A549 (cell line): ENCODE measurements around the gene RNU2-63P. TPM values are rescaled to one million over a fixed set of nuclear protein-coding genes. Genes with fewer than 3 reads are reported as not detected.

Experiments used
- ATAC-seq, 2 experiments: fragments of 200-7000 bp in 1 of 2; fragments of >200 bp in 1 of 2; cut with Nextera tagmentation in 1 of 2; cut with Tn5 transposase in 1 of 2; 3 replicates each; pipeline versions ENCODE4 v1.8.0 to v1.9.1; 2018 to 2020; ENCODE audit warnings: mild to moderate bottlenecking in 1 of 2, moderate library complexity in 1 of 2
- CTCF ChIA-PET: fragments of 300-600 bp; sonication (Branson Sonifier 250); formaldehyde crosslinking; extraction: SDS; loops from one replicate; lab custom pipeline; 2021; ENCODE audit warnings: antibody characterized with exemption, inconsistent platforms; lab: Yijun Ruan, JAX
- POLR2A ChIA-PET: fragments of 350-600 bp; formaldehyde crosslinking; extraction: SDS; loops from one replicate; lab custom pipeline; 2021; ENCODE audit warnings: antibody characterized with exemption, inconsistent platforms; lab: Yijun Ruan, JAX
- DNase-seq, 2 experiments: peaks; one replicate each; pipeline versions ENCODE4 v3.0.0 to v3.0.0-alpha.2; 2011 to 2016; ENCODE audit warnings: low read depth in 1 of 2, low spot score in 1 of 2
- FAIRE-seq: peaks from 2 replicates; lab custom pipeline; 2011; peaks lifted over from hg19 to GRCh38; lab: Jason Lieb, UNC
- H3K27ac ChIP-seq, 2 experiments: fragments of >200 bp; sonication (Bioruptor Twin); formaldehyde crosslinking; 3 replicates each; pipeline ENCODE4 v1.5.1; 2016 to 2017
- H3K4me1 ChIP-seq: fragments of >200 bp; sonication (Bioruptor Twin); formaldehyde crosslinking; 3 replicates; pipeline ENCODE4 v1.6.1; 2016
- H3K4me2 ChIP-seq: fragments of >200 bp; sonication (Bioruptor Twin); formaldehyde crosslinking; 3 replicates; pipeline ENCODE4 v1.6.1; 2016
- H3K4me3 ChIP-seq: fragments of >200 bp; sonication (Bioruptor Twin); formaldehyde crosslinking; 3 replicates; pipeline ENCODE4 v1.5.1; 2016
- H3K9me3 ChIP-seq: fragments of >200 bp; sonication (Bioruptor Twin); formaldehyde crosslinking; 3 replicates; pipeline ENCODE4 v1.6.1; 2016
- BHLHE40 ChIP-seq: IDR thresholded peaks from 2 replicates; pipeline ENCODE4 v1.6.1; 2012; ENCODE audit warnings: low read depth, low read length, inconsistent platforms
- CBX2 ChIP-seq: fragments of 200-600 bp; sonication (generic); IDR thresholded peaks from 2 replicates; pipeline ENCODE4 v1.6.1; 2016; ENCODE audit warnings: low read depth, mild to moderate bottlenecking, borderline replicate concordance
- CEBPB ChIP-seq, 2 experiments: fragments of >200 bp in 1 of 2; sonication (Bioruptor Twin) in 1 of 2; formaldehyde crosslinking in 1 of 2; IDR thresholded peaks; 2 replicates each; pipeline ENCODE4 v1.6.1; 2012 to 2016
- CHD4 ChIP-seq: fragments of 200-600 bp; sonication (generic); IDR thresholded peaks from 2 replicates; pipeline ENCODE4 v1.6.1; 2016; ENCODE audit warnings: antibody characterized with exemption, mild to moderate bottlenecking, borderline replicate concordance
- CTCF ChIP-seq: fragments of >200 bp; sonication (Bioruptor Twin); formaldehyde crosslinking; IDR thresholded peaks from 3 replicates; pipeline ENCODE4 v1.5.1; 2016
- FOSL2 ChIP-seq, 2 experiments: fragments of 450-650 bp in 1 of 2; fragments of >200 bp in 1 of 2; sonication (Bioruptor Twin) in 1 of 2; formaldehyde crosslinking; IDR thresholded peaks; 2 replicates each; pipeline versions ENCODE4 v1.5.0 to v1.6.1; 2016 to 2020; ENCODE audit warnings: mild to moderate bottlenecking in 1 of 2, moderate library complexity in 1 of 2
- FOXS1 ChIP-seq: fragments of 250-450 bp; sonication (Bioruptor Pico); IDR thresholded peaks from 2 replicates; pipeline ENCODE4 v1.5.0; 2020; ENCODE audit warnings: mild to moderate bottlenecking, moderate library complexity
- HOXB13 ChIP-seq: fragments of 250-450 bp; sonication (Bioruptor Pico); IDR thresholded peaks from 2 replicates; pipeline ENCODE4 v1.5.0; 2020; ENCODE audit warnings: low read depth, mild to moderate bottlenecking, moderate library complexity
- HOXB5 ChIP-seq: fragments of 250-450 bp; sonication (Bioruptor Pico); IDR thresholded peaks from 2 replicates; pipeline ENCODE4 v1.5.0; 2020; ENCODE audit warnings: mild to moderate bottlenecking, moderate library complexity
- MAFK ChIP-seq: fragments of 450-650 bp; IDR thresholded peaks from 2 replicates; pipeline ENCODE4 v1.6.1; 2014; ENCODE audit not compliant: partially characterized antibody
- PBX3 ChIP-seq: IDR thresholded peaks from 2 replicates; pipeline ENCODE4 v1.6.1; 2012
- RAD21 ChIP-seq, 2 experiments: fragments of >200 bp in 1 of 2; sonication (Bioruptor Twin) in 1 of 2; formaldehyde crosslinking in 1 of 2; IDR thresholded peaks in 1 of 2; conservative IDR thresholded peaks in 1 of 2; 2 replicates in 1 of 2; 3 replicates in 1 of 2; pipeline ENCODE4 v1.6.1; 2012 to 2018; ENCODE audit warnings: inconsistent platforms in 1 of 2
- RARB ChIP-seq: fragments of 250-450 bp; sonication (Bioruptor Pico); IDR thresholded peaks from 2 replicates; pipeline ENCODE4 v1.8.0; 2021; ENCODE audit warnings: mild to moderate bottlenecking, moderate library complexity
- RCOR1 ChIP-seq: fragments of 150-350 bp; IDR thresholded peaks from 2 replicates; pipeline ENCODE4 v1.6.1; 2014; ENCODE audit warnings: antibody characterized with exemption, low read length, low read depth
- TP53 ChIP-seq: fragments of 250-450 bp; sonication (Bioruptor Pico); IDR thresholded peaks from 2 replicates; pipeline ENCODE4 v1.5.0; 2021; ENCODE audit warnings: mild to moderate bottlenecking, moderate library complexity
- ZSCAN20 ChIP-seq: fragments of 250-450 bp; sonication (Bioruptor Pico); IDR thresholded peaks from 2 replicates; pipeline ENCODE4 v1.8.0; 2022; ENCODE audit warnings: mild to moderate bottlenecking, moderate library complexity
- WGBS: methylation state at CpG from one replicate; pipeline ENCODE4 v1.1.6; 2017; ENCODE audit errors: missing lambda C conversion rate; 5-methylcytosine and 5-hydroxymethylcytosine counted together
- polyA plus RNA-seq, 4 experiments: library from polyadenylated mRNA; depleted of rRNA in 3 of 4; stranded (reverse); fragments of >200 nt; fragmentation: RNase III in 1 of 4; extraction: RNeasy Plus Mini Kit Qiagen cat#74134 plus additional on column Dnase treatment in 1 of 4; gene quantifications; 2 replicates in 3 of 4; 3 replicates in 1 of 4; pipeline ENCODE4 v1.2.3, GENCODE V29; 2011 to 2017
- TF ChIP-seq, protein P1 (sequence below): fragments of >200 bp; sonication (Bioruptor Twin); formaldehyde crosslinking; IDR thresholded peaks from 3 replicates; pipeline ENCODE4 v1.6.1; 2016
- TF ChIP-seq, protein P2 (sequence below): fragments of 250-450 bp; sonication (Bioruptor Pico); IDR thresholded peaks from 2 replicates; pipeline ENCODE4 v1.5.0; 2020; ENCODE audit warnings: low read depth, mild to moderate bottlenecking, moderate library complexity
- TF ChIP-seq, protein P3 (sequence below): fragments of 150-350 bp; IDR thresholded peaks from 2 replicates; pipeline ENCODE4 v1.6.1; 2014; ENCODE audit warnings: low read depth, mild to moderate bottlenecking, low read length

Gene RNU2-63P
- polyA plus RNA-seq, 2 of the 4 experiments (the other 2 are of a cell fraction), result 33.0 TPM; not detected in 1

DNA sequence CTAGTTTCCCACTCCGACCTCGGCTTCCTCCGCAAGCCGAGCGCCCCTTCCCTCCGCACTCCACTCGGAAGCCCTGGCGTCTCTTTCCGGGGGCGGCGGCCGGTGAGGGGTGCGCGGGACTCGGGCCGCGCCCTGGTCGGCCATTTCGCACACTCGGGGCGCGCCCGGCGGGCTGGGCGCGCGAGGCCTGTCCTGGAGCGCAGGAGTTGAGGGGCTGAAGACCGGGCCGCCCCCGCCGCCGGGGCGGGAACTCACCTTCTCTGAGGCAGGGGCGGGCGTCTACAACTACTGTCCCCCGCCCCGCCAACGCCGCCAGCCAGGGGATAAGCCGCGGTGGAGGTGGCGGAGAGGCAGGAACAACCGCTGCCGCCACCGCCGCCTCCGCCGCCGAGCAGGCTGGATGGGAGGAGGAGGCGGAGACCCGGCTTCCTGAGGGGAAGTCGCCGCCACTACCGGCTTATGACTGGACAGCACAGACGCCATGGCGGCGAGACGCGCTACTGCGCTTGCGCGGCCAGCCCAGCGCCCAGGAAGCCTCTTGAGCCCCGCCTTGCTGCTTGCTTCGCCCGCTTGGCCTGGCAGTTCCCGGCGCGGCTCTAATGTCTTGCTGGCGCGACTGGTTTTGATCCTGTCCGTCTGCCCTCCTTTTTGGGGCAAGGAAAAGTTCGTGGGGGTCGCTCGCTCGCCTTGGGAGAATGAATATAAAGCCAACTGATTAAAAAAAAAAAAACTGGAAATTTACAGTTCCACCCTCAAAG is 39.2 kb upstream of the RNU2-63P start, which contains the start of gene KRCC1 (continued):
- peak; percentile 50; the same call in 1 of the 2 replicates for TF ChIP-seq PBX3
- TF ChIP-seq, protein P1, sequence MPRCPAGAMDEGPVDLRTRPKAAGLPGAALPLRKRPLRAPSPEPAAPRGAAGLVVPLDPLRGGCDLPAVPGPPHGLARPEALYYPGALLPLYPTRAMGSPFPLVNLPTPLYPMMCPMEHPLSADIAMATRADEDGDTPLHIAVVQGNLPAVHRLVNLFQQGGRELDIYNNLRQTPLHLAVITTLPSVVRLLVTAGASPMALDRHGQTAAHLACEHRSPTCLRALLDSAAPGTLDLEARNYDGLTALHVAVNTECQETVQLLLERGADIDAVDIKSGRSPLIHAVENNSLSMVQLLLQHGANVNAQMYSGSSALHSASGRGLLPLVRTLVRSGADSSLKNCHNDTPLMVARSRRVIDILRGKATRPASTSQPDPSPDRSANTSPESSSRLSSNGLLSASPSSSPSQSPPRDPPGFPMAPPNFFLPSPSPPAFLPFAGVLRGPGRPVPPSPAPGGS, result peak; percentile 96
- TF ChIP-seq, protein P2, sequence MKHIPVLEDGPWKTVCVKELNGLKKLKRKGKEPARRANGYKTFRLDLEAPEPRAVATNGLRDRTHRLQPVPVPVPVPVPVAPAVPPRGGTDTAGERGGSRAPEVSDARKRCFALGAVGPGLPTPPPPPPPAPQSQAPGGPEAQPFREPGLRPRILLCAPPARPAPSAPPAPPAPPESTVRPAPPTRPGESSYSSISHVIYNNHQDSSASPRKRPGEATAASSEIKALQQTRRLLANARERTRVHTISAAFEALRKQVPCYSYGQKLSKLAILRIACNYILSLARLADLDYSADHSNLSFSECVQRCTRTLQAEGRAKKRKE, result 0 out of 2 replicates have a peak, but pooled peaks have one; percentile 30

DNA sequence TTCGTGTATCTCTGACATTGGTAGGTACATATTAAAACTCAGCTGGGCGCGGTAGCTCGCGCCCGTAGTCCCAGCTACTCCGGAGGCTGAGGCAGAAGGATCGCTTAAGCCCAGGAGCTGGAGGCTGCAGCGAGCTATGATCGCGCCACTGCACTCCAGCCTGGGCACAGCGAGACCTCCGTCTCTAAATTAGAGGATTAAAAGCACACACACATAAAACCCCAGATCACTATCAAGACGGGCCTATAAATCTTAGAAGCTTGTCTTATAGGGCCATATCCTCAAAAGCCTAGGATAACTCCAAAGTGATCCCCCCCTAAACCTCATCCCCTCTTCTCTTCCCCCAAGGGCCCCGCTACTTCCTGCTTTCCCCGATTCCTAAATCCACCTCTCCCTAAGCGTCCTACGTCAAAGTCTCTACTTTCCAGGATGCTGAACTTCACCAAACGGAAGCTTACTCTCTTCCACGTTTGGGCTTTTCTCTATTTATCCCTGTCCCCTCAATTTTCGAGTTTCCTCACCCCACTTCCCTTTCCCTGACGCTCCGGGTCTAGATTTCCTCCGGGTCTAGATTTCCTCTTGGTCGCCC is 38.5 kb upstream of the RNU2-63P start:
- POLR2A ChIA-PET, result interaction anchor here (1.0 to 1.7 kb wide), 2 partner anchors 8 to 38 kb away, joined by 3 to 11 read pairs; partner anchors contain the start of gene RNU2-63P
- Histone ChIP-seq H3K27ac (peak overlapping the region; percentile 96 to 100), H3K4me2 (peak overlapping the region; percentile 71), H3K9me3 (no peaks in the 10 kb centered on the region), H3K4me1 (peaks cover 24% of the 10 kb centered on the region), H3K4me3 (peak overlapping the region; percentile 81)
- ATAC-seq (peak; percentile 31 to 33; a peak in 5 of 6 replicates), FAIRE-seq (no peak), DNase-seq (peak; percentile 37 to 42)
- WGBS, result 1% methylated on average over 25 of the region's 25 CpGs
- CTCF ChIA-PET, result interaction anchor here (0.9 to 1.6 kb wide), 7 partner anchors 9 to 105 kb away, joined by 3 to 7 read pairs (median 3); no protein-coding TSS in a partner anchor
- TF ChIP-seq CHD4 (peak; percentile 49; the same call in 1 of the 2 replicates), FOXS1 (CRISPR knock-in tag) (no peak), HOXB13 (no peak), RARB (0 out of 2 replicates have a peak, but pooled peaks have one; percentile 1), MAFK (peak; percentile 0), HOXB5 (no peak), TP53 (CRISPR knock-in tag) (0 out of 2 replicates have a peak, but pooled peaks have one; percentile 6), FOSL2 (IDR thresholded peaks at IDR 0.05) (no peak), FOSL2 (CRISPR knock-in tag; IDR thresholded peaks at IDR 0.05) (no peak), CBX2 (no peak)
- TF ChIP-seq, protein P3, sequence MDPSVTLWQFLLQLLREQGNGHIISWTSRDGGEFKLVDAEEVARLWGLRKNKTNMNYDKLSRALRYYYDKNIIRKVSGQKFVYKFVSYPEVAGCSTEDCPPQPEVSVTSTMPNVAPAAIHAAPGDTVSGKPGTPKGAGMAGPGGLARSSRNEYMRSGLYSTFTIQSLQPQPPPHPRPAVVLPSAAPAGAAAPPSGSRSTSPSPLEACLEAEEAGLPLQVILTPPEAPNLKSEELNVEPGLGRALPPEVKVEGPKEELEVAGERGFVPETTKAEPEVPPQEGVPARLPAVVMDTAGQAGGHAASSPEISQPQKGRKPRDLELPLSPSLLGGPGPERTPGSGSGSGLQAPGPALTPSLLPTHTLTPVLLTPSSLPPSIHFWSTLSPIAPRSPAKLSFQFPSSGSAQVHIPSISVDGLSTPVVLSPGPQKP, result no peak

GRCh38 chr2:88053934-88054781 is 37.8 kb upstream of the RNU2-63P start:
- H3K4me2 ChIP-seq, result peak overlapping the region; percentile 71
- ChIA-PET POLR2A (interaction anchor here (1.0 to 1.7 kb wide), 2 partner anchors 7 to 38 kb away, joined by 3 to 11 read pairs; partner anchors contain the start of gene RNU2-63P), CTCF (interaction anchor here (0.9 to 1.6 kb wide), 7 partner anchors 10 to 106 kb away, joined by 3 to 7 read pairs (median 3); no protein-coding TSS in a partner anchor)
- ATAC-seq (no peak), FAIRE-seq (no peak), DNase-seq (no peak)
- peak overlapping the region; percentile 81 for H3K4me3 ChIP-seq
- H3K9me3 ChIP-seq, result no peaks in the 10 kb centered on the region
- H3K27ac ChIP-seq, result peak overlapping the region; percentile 96 to 100
- peaks cover 24% of the 10 kb centered on the region for H3K4me1 ChIP-seq
- WGBS, result 27% methylated on average over 10 of the region's 10 CpGs
- TF ChIP-seq BHLHE40 (no peak), RCOR1 (no peak), RARB (peak; percentile 9; the same call in 1 of the 2 replicates), PBX3 (no peak), CTCF (no peak), MAFK (peak; percentile 78), ZSCAN20 (CRISPR knock-in tag) (no peak), RAD21 (conservative IDR thresholded peaks at IDR 0.05 in 1 of 2, IDR thresholded peaks at IDR 0.05 in 1 of 2) (no peak), CEBPB (IDR thresholded peaks at IDR 0.05) (no peak), FOXS1 (CRISPR knock-in tag) (no peak)
- TF ChIP-seq, protein P1, result no peak
